Smooth muscle cell (in vitro differentiated cells): ENCODE results near the gene FANCF. TPM values are rescaled to one million over a fixed set of nuclear protein-coding genes. Genes with fewer than 3 reads are reported as not detected.

ENCODE experiments used
- DNase-seq: peaks from one replicate; lab custom pipeline; 2025; ENCODE audit not compliant: unreplicated experiment; lab: John Stamatoyannopoulos, UW
- H2AFZ ChIP-seq: fragments of 200-600 bp; sonication (generic); 2 replicates; pipeline ENCODE4 v1.6.0; 2016; ENCODE audit warnings: antibody characterized with exemption, low read depth, mild to moderate bottlenecking
- H3F3A ChIP-seq: fragments of 200-600 bp; sonication (generic); 2 replicates; pipeline ENCODE4 v1.6.0; 2017; ENCODE audit warnings: antibody characterized with exemption, low read depth
- H3K27ac ChIP-seq: fragments of 200-600 bp; sonication (generic); 2 replicates; pipeline ENCODE4 v1.5.1; 2016; ENCODE audit warnings: low read depth, mild to moderate bottlenecking
- H3K27me3 ChIP-seq: fragments of 200-600 bp; sonication (generic); 2 replicates; pipeline ENCODE4 v1.6.1; 2016; ENCODE audit warnings: low read depth, mild to moderate bottlenecking
- H3K36me3 ChIP-seq: fragments of 200-600 bp; sonication (generic); 2 replicates; pipeline ENCODE4 v1.5.1; 2016; ENCODE audit warnings: low read depth
- H3K4me1 ChIP-seq: fragments of 200-600 bp; sonication (generic); 2 replicates; pipeline ENCODE4 v1.5.1; 2016; ENCODE audit warnings: low read depth
- H3K4me2 ChIP-seq: fragments of 200-600 bp; sonication (generic); 2 replicates; pipeline ENCODE4 v1.6.0; 2016; ENCODE audit warnings: mild to moderate bottlenecking
- H3K4me3 ChIP-seq: fragments of 200-600 bp; sonication (generic); 2 replicates; pipeline ENCODE4 v1.5.1; 2016; ENCODE audit warnings: mild to moderate bottlenecking
- H3K79me2 ChIP-seq: fragments of 200-600 bp; sonication (generic); 2 replicates; pipeline ENCODE4 v1.6.0; 2016; ENCODE audit warnings: low read depth, mild to moderate bottlenecking
- H3K9ac ChIP-seq: fragments of 200-600 bp; sonication (generic); 2 replicates; pipeline ENCODE4 v1.6.0; 2016; ENCODE audit warnings: low read depth
- H3K9me3 ChIP-seq: fragments of 200-600 bp; sonication (generic); replicated peaks from 2 replicates; pipeline ENCODE4 v1.5.1; 2016; ENCODE audit warnings: low read depth
- H4K20me1 ChIP-seq: fragments of 200-600 bp; sonication (generic); 2 replicates; pipeline ENCODE4 v1.6.0; 2016; ENCODE audit warnings: low read depth
- WGBS: methylation state at CpG from one replicate; pipeline ENCODE4 v1.1.7; 2016; ENCODE audit warnings: low lambda C conversion rate; 5-methylcytosine and 5-hydroxymethylcytosine counted together
- polyA plus RNA-seq: library from polyadenylated mRNA; unstranded; fragments of >200 nt; fragmentation: Nextera tagmentation; extraction: Ambion mirVana; gene quantifications from 2 replicates; pipeline ENCODE4 v1.2.1, GENCODE V29; 2016
- total RNA-seq: library from RNA; depleted of rRNA; stranded (reverse); fragments of >200 nt; gene quantifications from 2 replicates; pipeline ENCODE4 v1.2.3, GENCODE V29; 2014
- TF ChIP-seq, protein P1 (sequence below): fragments of 200-600 bp; sonication (generic); IDR thresholded peaks from 2 replicates; pipeline ENCODE4 v1.5.1; 2017; ENCODE audit warnings: borderline replicate concordance, mild to moderate bottlenecking, antibody characterized with exemption; ENCODE audit not compliant: insufficient read depth, poor library complexity, severe bottlenecking

The FANCF gene
- total and polyA plus RNA-seq, 2 experiments from 2014 or later: 5.6 to 8.6 TPM

DNA sequence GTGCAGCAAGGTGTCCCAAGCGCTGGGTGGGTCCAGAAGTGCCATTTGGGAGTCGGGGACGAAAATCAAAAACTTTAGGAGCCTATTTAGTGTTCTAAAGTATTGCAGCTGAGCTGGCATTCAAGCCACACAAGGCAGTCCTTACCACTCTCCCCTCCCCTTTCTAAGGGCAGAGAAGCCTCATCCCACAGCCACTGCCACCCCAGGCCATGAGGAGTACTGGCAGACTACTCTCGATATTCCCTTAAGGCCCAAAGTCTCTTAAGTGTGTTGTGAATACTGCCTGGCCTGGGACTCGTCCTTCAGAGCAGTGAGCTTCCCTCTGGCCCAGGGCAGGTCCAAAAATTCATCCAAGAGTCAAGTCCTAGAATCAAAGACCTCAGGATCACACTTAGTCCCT, 7.8 kb downstream of the FANCF start:
- H3K4me2 ChIP-seq: no peak overlapping the region
- H3K27me3 ChIP-seq: no peaks in the 10 kb centered on the region
- no peaks in the 10 kb centered on the region for H3F3A ChIP-seq
- H3K4me1 ChIP-seq: no peaks in the 10 kb centered on the region
- WGBS: 88% methylated on average over 5 of the region's 5 CpGs
- H2AFZ ChIP-seq: no peak overlapping the region
- H3K27ac ChIP-seq: no peak overlapping the region
- no peaks in the 10 kb centered on the region for H4K20me1 ChIP-seq
- H3K36me3 ChIP-seq: no peaks in the 10 kb centered on the region
- peaks cover 7% of the 10 kb centered on the region for H3K79me2 ChIP-seq
- DNase-seq: no peak
- H3K9ac ChIP-seq: no peak overlapping the region
- H3K4me3 ChIP-seq: no peak overlapping the region
- TF ChIP-seq, protein P1, sequence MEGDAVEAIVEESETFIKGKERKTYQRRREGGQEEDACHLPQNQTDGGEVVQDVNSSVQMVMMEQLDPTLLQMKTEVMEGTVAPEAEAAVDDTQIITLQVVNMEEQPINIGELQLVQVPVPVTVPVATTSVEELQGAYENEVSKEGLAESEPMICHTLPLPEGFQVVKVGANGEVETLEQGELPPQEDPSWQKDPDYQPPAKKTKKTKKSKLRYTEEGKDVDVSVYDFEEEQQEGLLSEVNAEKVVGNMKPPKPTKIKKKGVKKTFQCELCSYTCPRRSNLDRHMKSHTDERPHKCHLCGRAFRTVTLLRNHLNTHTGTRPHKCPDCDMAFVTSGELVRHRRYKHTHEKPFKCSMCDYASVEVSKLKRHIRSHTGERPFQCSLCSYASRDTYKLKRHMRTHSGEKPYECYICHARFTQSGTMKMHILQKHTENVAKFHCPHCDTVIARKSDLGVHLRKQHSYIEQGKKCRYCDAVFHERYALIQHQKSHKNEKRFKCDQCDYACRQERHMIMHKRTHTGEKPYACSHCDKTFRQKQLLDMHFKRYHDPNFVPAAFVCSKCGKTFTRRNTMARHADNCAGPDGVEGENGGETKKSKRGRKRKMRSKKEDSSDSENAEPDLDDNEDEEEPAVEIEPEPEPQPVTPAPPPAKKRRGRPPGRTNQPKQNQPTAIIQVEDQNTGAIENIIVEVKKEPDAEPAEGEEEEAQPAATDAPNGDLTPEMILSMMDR: no peak
- H3K9me3 ChIP-seq: no peaks in the 10 kb centered on the region

GRCh38 chr11:22603933-22604332, 21.7 kb downstream of the FANCF start:
- Histone ChIP-seq H3K4me2 (no peak overlapping the region), H3K4me1 (no peaks in the 10 kb centered on the region), H3K27me3 (no peaks in the 10 kb centered on the region), H3K9ac (no peak overlapping the region), H3K4me3 (no peak overlapping the region), H2AFZ (no peak overlapping the region), H3K27ac (no peak overlapping the region), H3K9me3 (no peaks in the 10 kb centered on the region), H3F3A (no peaks in the 10 kb centered on the region), H3K79me2 (no peaks in the 10 kb centered on the region), H4K20me1 (no peaks in the 10 kb centered on the region), H3K36me3 (no peaks in the 10 kb centered on the region)
- TF ChIP-seq, protein P1: no peak
- WGBS: 67% methylated on average over 1 of the region's 1 CpG
- no peak for DNase-seq

GRCh38 chr11:22602504-22602903, 23.1 kb downstream of the FANCF start:
- H3K4me1 ChIP-seq: no peaks in the 10 kb centered on the region
- H4K20me1 ChIP-seq: no peaks in the 10 kb centered on the region
- H3K9ac ChIP-seq: no peak overlapping the region
- H3K36me3 ChIP-seq: no peaks in the 10 kb centered on the region
- no peaks in the 10 kb centered on the region for H3F3A ChIP-seq
- H3K27ac ChIP-seq: no peak overlapping the region
- no peak overlapping the region for H3K4me3 ChIP-seq
- no peaks in the 10 kb centered on the region for H3K9me3 ChIP-seq
- no peaks in the 10 kb centered on the region for H3K79me2 ChIP-seq
- no peak for DNase-seq
- H3K27me3 ChIP-seq: no peaks in the 10 kb centered on the region
- no peak overlapping the region for H3K4me2 ChIP-seq
- TF ChIP-seq, protein P1: no peak
- H2AFZ ChIP-seq: no peak overlapping the region

- Histone ChIP-seq H3K4me3 (no peak overlapping the region), H3K36me3 (no peaks in the 10 kb centered on the region), H3F3A (no peaks in the 10 kb centered on the region), H3K9ac (no peak overlapping the region), H3K79me2 (no peaks in the 10 kb centered on the region), H3K9me3 (no peaks in the 10 kb centered on the region), H4K20me1 (no peaks in the 10 kb centered on the region), H3K27ac (no peak overlapping the region), H3K4me1 (no peaks in the 10 kb centered on the region), H2AFZ (no peak overlapping the region), H3K4me2 (no peak overlapping the region), H3K27me3 (no peaks in the 10 kb centered on the region)
- DNase-seq: no peak
- WGBS: 93% methylated on average over 5 of the region's 5 CpGs
- TF ChIP-seq, protein P1: no peak
These were observed 26.2 kb downstream of the FANCF start for GRCh38 chr11:22599458-22599857.
